AG04450 (cell line): Measurements from ENCODE around the gene AQP12B. TPM values are rescaled to one million over a fixed set of nuclear protein-coding genes. Genes with fewer than 3 reads are reported as not detected.

Source experiments
- CTCF ChIA-PET: fragments of 300-600, 350-600 bp; formaldehyde crosslinking; extraction: SDS; loops from one replicate; lab custom pipeline; 2022; ENCODE audit warnings: antibody characterized with exemption, inconsistent platforms; lab: Charles Lee
- POLR2A ChIA-PET: fragments of 350-600 bp; formaldehyde crosslinking; extraction: SDS; loops from one replicate; lab custom pipeline; 2021; ENCODE audit warnings: antibody characterized with exemption, inconsistent platforms; lab: Yijun Ruan, JAX
- DNase-seq: peaks from one replicate; pipeline ENCODE4 v3.0.0-alpha.2; 2011; ENCODE audit warnings: low read depth, low spot score
- H3K27ac ChIP-seq: one replicate; pipeline ENCODE4 v1.5.1; 2012; ENCODE audit warnings: low read depth, low read length, control low read depth
- H3K27me3 ChIP-seq: one replicate; pipeline ENCODE4 v1.6.0; 2012; ENCODE audit warnings: low read length; ENCODE audit not compliant: control insufficient read depth, insufficient read depth
- H3K4me3 ChIP-seq: 2 replicates; pipeline ENCODE4 v1.5.1; 2011; ENCODE audit warnings: mild to moderate bottlenecking, low read depth, low read length, control low read depth
- H3K9me3 ChIP-seq: 2 replicates; pipeline ENCODE4 v1.5.1; 2012; ENCODE audit warnings: low read length; ENCODE audit not compliant: control insufficient read depth, insufficient read depth
- CTCF ChIP-seq: IDR thresholded peaks from 2 replicates; pipeline ENCODE4 v1.5.1; 2011; ENCODE audit warnings: low read depth, low read length, control low read depth, inconsistent platforms
- polyA plus RNA-seq: library from polyadenylated mRNA; depleted of rRNA; stranded (reverse); fragments of >200 nt; gene quantifications from 2 replicates; pipeline ENCODE4 v1.2.3, GENCODE V29; 2011

The AQP12B gene
- polyA plus RNA-seq, 1 experiment, result not detected

DNA sequence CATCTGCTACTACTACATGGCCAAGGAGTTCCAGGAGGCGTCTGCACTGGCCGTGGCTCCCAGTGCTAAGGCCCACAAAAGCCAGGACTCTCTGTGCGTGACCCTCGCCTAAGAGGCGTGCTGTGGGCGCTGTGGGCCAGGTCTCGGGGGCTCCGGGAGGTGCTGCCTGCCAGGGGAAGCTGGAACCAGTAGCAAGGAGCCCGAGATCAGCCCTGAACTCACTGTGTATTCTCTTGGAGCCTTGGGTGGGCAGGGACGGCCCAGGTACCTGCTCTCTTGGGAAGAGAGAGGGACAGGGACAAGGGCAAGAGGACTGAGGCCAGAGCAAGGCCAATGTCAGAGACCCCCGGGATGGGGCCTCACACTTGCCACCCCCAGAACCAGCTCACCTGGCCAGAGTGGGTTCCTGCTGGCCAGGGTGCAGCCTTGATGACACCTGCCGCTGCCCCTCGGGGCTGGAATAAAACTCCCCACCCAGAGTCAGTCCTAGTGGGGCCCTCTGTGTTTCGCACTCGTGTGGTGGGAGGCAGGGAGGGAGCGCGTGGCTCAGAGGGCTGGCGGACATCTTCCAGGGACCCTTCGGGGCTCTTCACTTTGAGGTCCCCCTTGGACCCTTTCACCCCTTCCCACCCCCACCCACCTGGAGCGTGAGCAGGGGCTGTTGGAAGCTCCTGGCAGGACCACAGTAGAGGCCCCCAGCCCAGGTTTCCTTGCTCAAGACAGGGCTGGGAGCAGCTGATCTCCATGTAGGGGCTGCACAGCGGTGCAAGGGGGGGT is 51.7 kb downstream of the AQP12B start:
- Histone ChIP-seq H3K4me3 (no peak overlapping the region), H3K27ac (no peak overlapping the region), H3K9me3 (peaks cover 20% of the 10 kb centered on the region), H3K27me3 (peaks cover 12% of the 10 kb centered on the region)
- ChIA-PET CTCF (no interaction called here), POLR2A (no interaction called here)
- TF ChIP-seq CTCF, result no peak
- DNase-seq, result no peak

GRCh38 chr2:240629968-240630770 is 52.5 kb downstream of the AQP12B start:
- Histone ChIP-seq H3K27ac (no peak overlapping the region), H3K4me3 (no peak overlapping the region), H3K9me3 (peaks cover 20% of the 10 kb centered on the region), H3K27me3 (peaks cover 12% of the 10 kb centered on the region)
- ChIA-PET CTCF (no interaction called here), POLR2A (no interaction called here)
- no peak for DNase-seq
- no peak for TF ChIP-seq CTCF

GRCh38 chr2:240629619-240629967 is 53.1 kb downstream of the AQP12B start:
- Histone ChIP-seq H3K27me3 (peaks cover 12% of the 10 kb centered on the region), H3K9me3 (peaks cover 20% of the 10 kb centered on the region), H3K4me3 (no peak overlapping the region), H3K27ac (no peak overlapping the region)
- ChIA-PET CTCF (no interaction called here), POLR2A (no interaction called here)
- no peak for DNase-seq
- TF ChIP-seq CTCF, result no peak

DNA sequence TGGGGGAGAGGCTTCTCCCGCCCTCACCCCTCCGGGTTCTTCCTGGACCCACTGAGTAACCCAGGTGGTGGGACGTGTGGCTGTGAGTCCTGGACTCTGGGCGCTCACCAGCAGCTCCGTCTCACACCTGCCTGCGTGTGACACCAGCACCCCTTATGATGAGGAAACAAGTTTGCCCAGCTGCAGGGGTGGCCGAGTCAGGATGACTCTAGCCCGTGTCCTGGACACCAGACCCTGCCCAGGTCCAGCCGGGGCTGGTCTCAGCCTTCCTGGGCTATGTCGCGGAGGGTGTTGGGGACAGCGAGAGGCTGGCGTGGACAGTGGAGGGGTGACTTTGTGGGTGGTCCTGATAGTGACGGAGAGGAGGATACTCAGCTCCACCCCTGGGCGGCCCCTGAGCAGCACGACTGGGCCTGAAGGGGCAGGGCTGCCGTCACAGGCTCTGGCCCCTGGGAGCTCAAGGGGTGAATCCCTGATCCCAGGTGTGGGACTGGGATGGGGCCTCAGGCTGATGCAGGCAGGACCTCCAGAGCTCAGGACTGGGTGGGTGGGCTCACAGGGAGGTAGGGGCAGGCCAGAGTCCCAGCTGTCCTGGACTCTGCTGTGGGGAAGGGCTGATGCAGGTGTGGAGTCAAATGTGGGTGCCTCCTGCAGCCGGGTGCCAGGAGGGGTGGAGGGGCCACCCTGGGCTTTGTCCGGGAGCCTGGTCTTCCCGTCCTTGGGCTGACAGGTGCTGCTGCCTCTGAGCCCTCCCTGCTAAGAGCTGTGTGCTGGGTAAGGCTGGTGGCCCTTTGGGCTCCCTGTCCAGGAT is 53.7 kb downstream of the AQP12B start:
- H3K27me3 ChIP-seq, result peaks cover 12% of the 10 kb centered on the region
- H3K9me3 ChIP-seq, result peaks cover 18% of the 10 kb centered on the region
- CTCF ChIA-PET, result no interaction called here
- POLR2A ChIA-PET, result no interaction called here
- H3K4me3 ChIP-seq, result no peak overlapping the region
- H3K27ac ChIP-seq, result no peak overlapping the region
- TF ChIP-seq CTCF, result no peak
- no peak for DNase-seq
